MM.1S (cell line): ENCODE data around the gene TAPBP.

Experiments used
- DNase-seq: peaks from one replicate; pipeline ENCODE4 v3.0.0-alpha.2; 2015
- H2AFZ ChIP-seq: fragments of 300-600 bp; sonication (generic); 2 replicates; pipeline ENCODE4 v1.6.0; 2016; ENCODE audit warnings: antibody characterized with exemption, low read length
- H3F3A ChIP-seq: fragments of 300-600 bp; sonication (generic); 2 replicates; pipeline ENCODE4 v1.6.1; 2016; ENCODE audit warnings: mild to moderate bottlenecking, antibody characterized with exemption, low read length, moderate library complexity, mixed read lengths; ENCODE audit not compliant: insufficient read depth
- H3K27ac ChIP-seq: fragments of 300-600 bp; sonication (generic); 2 replicates; pipeline ENCODE4 v1.5.1; 2016; ENCODE audit warnings: mild to moderate bottlenecking, low read length
- H3K27me3 ChIP-seq: fragments of 300-600 bp; sonication (generic); replicated peaks from 2 replicates; pipeline ENCODE4 v1.6.0; 2016; ENCODE audit warnings: low read length; ENCODE audit not compliant: insufficient read depth
- H3K36me3 ChIP-seq: fragments of 300-600 bp; sonication (generic); replicated peaks from 2 replicates; pipeline ENCODE4 v1.6.1; 2016; ENCODE audit warnings: mild to moderate bottlenecking, low read length, mixed read lengths; ENCODE audit not compliant: insufficient read depth
- H3K4me1 ChIP-seq: fragments of 300-600 bp; sonication (generic); 2 replicates; pipeline ENCODE4 v1.6.1; 2016; ENCODE audit warnings: low read length, mixed read lengths
- H3K4me2 ChIP-seq: fragments of 300-600 bp; sonication (generic); 2 replicates; pipeline ENCODE4 v1.6.0; 2016; ENCODE audit warnings: low read depth, low read length
- H3K4me3 ChIP-seq: fragments of 300-600 bp; sonication (generic); 2 replicates; pipeline ENCODE4 v1.5.1; 2016; ENCODE audit warnings: low read length, mixed read lengths
- H3K79me2 ChIP-seq: fragments of 300-600 bp; sonication (generic); 2 replicates; pipeline ENCODE4 v1.6.1; 2016; ENCODE audit warnings: mixed run types, low read length, mixed read lengths
- H3K9ac ChIP-seq: fragments of 300-600 bp; sonication (generic); 2 replicates; pipeline ENCODE4 v1.6.1; 2016; ENCODE audit warnings: low read length, mixed read lengths
- H3K9me2 ChIP-seq: fragments of 300-600 bp; sonication (generic); replicated peaks from 2 replicates; pipeline ENCODE4 v1.6.1; 2016; ENCODE audit warnings: mild to moderate bottlenecking, low read length, mixed read lengths; ENCODE audit not compliant: insufficient read depth
- H3K9me3 ChIP-seq: fragments of 300-600 bp; sonication (generic); replicated peaks from 2 replicates; pipeline ENCODE4 v1.6.1; 2016; ENCODE audit warnings: mild to moderate bottlenecking, low read length, mixed read lengths; ENCODE audit not compliant: insufficient read depth
- H4K20me1 ChIP-seq: fragments of 300-600 bp; sonication (generic); 2 replicates; pipeline ENCODE4 v1.6.1; 2016; ENCODE audit warnings: mild to moderate bottlenecking, low read length, moderate library complexity, mixed read lengths; ENCODE audit not compliant: insufficient read depth
- CTCF ChIP-seq: fragments of 300-600 bp; sonication (generic); IDR thresholded peaks from 2 replicates; pipeline ENCODE4 v1.5.1; 2016; ENCODE audit warnings: antibody characterized with exemption, low read length, mixed read lengths
- EZH2 ChIP-seq: fragments of 300-600 bp; sonication (generic); optimal IDR thresholded peaks from 2 replicates; pipeline ENCODE3; 2017; ENCODE audit warnings: low read depth, mild to moderate bottlenecking, antibody characterized with exemption, low read length, mixed read lengths
- EZH2phosphoT487 ChIP-seq: fragments of 300-600 bp; sonication (generic); IDR thresholded peaks from 2 replicates; pipeline ENCODE4 v1.6.1; 2018; ENCODE audit warnings: antibody characterized with exemption, low read length

The TAPBP gene

GRCh38 chr6:33323623-33323948 is 9.7 kb upstream of the TAPBP start:
- Histone ChIP-seq H3F3A (peaks cover 23% of the 10 kb centered on the region), H3K27ac (peak overlapping the region; percentile 78), H3K9me2 (no peaks in the 10 kb centered on the region), H3K9me3 (no peaks in the 10 kb centered on the region), H3K79me2 (peaks cover 40% of the 10 kb centered on the region), H3K27me3 (no peaks in the 10 kb centered on the region), H2AFZ (peak overlapping the region; percentile 80), H4K20me1 (no peaks in the 10 kb centered on the region), H3K4me1 (peaks cover 26% of the 10 kb centered on the region), H3K36me3 (peaks cover 9% of the 10 kb centered on the region), H3K4me3 (peak overlapping the region; percentile 97), H3K4me2 (peak overlapping the region; percentile 97), H3K9ac (peak overlapping the region; percentile 95)
- no peak for DNase-seq
- no peak for TF ChIP-seq EZH2phosphoT487
- no peak for TF ChIP-seq EZH2
- TF ChIP-seq CTCF = no peak

- Histone ChIP-seq H3K36me3 (peaks cover 9% of the 10 kb centered on the region), H4K20me1 (no peaks in the 10 kb centered on the region), H3K4me2 (peak overlapping the region; percentile 95; the same call in 1 of the 2 replicates), H3K79me2 (peaks cover 50% of the 10 kb centered on the region), H3K4me3 (no peak overlapping the region), H3K9ac (no peak overlapping the region), H3K9me2 (no peaks in the 10 kb centered on the region), H3F3A (peaks cover 36% of the 10 kb centered on the region), H3K27ac (no peak overlapping the region), H3K9me3 (no peaks in the 10 kb centered on the region), H3K27me3 (no peaks in the 10 kb centered on the region), H3K4me1 (peaks cover 34% of the 10 kb centered on the region), H2AFZ (no peak overlapping the region)
- DNase-seq = no peak
- TF ChIP-seq CTCF (no peak), EZH2phosphoT487 (no peak), EZH2 (no peak)
Measured at GRCh38 chr6:33321227-33321626, 7.3 kb upstream of the TAPBP start.

GRCh38 chr6:33320315-33321181 is 6.7 kb upstream of the TAPBP start:
- TF ChIP-seq EZH2 (no peak), CTCF (no peak)
- Histone ChIP-seq H4K20me1 (no peaks in the 10 kb centered on the region), H3K27me3 (no peaks in the 10 kb centered on the region), H3K9me3 (no peaks in the 10 kb centered on the region), H3F3A (peaks cover 36% of the 10 kb centered on the region), H3K79me2 (peaks cover 57% of the 10 kb centered on the region), H3K4me2 (no peak overlapping the region), H3K4me3 (no peak overlapping the region), H3K4me1 (peaks cover 36% of the 10 kb centered on the region), H2AFZ (no peak overlapping the region), H3K9ac (no peak overlapping the region), H3K36me3 (peaks cover 9% of the 10 kb centered on the region), H3K27ac (no peak overlapping the region), H3K9me2 (no peaks in the 10 kb centered on the region)
- no peak for DNase-seq
